WTC11 (cell line): ENCODE results near the gene CCDC50.

Experiments used
- ATF1 ChIP-seq: sonication (generic); formaldehyde crosslinking; IDR thresholded peaks from 2 replicates; pipeline ENCODE4 v1.8.1; 2023; ENCODE audit warnings: mild to moderate bottlenecking, moderate library complexity, missing genetic modification reagents
- CBFB ChIP-seq: sonication (generic); formaldehyde crosslinking; IDR thresholded peaks from 2 replicates; pipeline ENCODE4 v1.8.1; 2022; ENCODE audit warnings: mild to moderate bottlenecking, low read depth, missing genetic modification reagents
- ESRRA ChIP-seq: sonication (generic); formaldehyde crosslinking; IDR thresholded peaks from 2 replicates; pipeline ENCODE4 v1.8.1; 2022; ENCODE audit warnings: mild to moderate bottlenecking, missing genetic modification reagents, borderline replicate concordance
- MYBL2 ChIP-seq: sonication (generic); formaldehyde crosslinking; IDR thresholded peaks from 2 replicates; pipeline ENCODE4 v1.8.1; 2023; ENCODE audit warnings: mild to moderate bottlenecking, moderate library complexity, missing genetic modification reagents
- TCF7 ChIP-seq: sonication (generic); formaldehyde crosslinking; IDR thresholded peaks from 2 replicates; pipeline ENCODE4 v1.8.0; 2022; ENCODE audit warnings: mild to moderate bottlenecking, low read depth, missing genetic modification reagents, moderate library complexity
- ZBTB21 ChIP-seq: sonication (generic); formaldehyde crosslinking; IDR thresholded peaks from 2 replicates; pipeline ENCODE4 v1.8.1; 2023; ENCODE audit warnings: mild to moderate bottlenecking, missing genetic modification reagents, borderline replicate concordance
- ZNF317 ChIP-seq: sonication (generic); formaldehyde crosslinking; IDR thresholded peaks from 2 replicates; pipeline ENCODE4 v1.8.1; 2023; ENCODE audit warnings: low read depth, mild to moderate bottlenecking, moderate library complexity, missing genetic modification reagents, borderline replicate concordance
- TF ChIP-seq, protein P1 (sequence below): fragments of 200-600 bp; IDR thresholded peaks from 2 replicates; pipeline ENCODE4 v1.8.0; 2022; ENCODE audit warnings: antibody characterized with exemption
- TF ChIP-seq, protein P2 (sequence below): sonication (generic); formaldehyde crosslinking; conservative IDR thresholded peaks from 2 replicates; pipeline ENCODE4 v1.8.1; 2023; ENCODE audit warnings: mild to moderate bottlenecking, low read depth, missing genetic modification reagents, moderate library complexity
- TF ChIP-seq, protein P3 (sequence below): sonication (generic); formaldehyde crosslinking; IDR thresholded peaks from 2 replicates; pipeline ENCODE4 v1.8.0; 2022; ENCODE audit warnings: missing genetic modification reagents
- TF ChIP-seq, protein P4 (sequence below): fragments of 250-450 bp; sonication (Bioruptor Pico); IDR thresholded peaks from 2 replicates; pipeline ENCODE4 v1.8.0; 2021; ENCODE audit warnings: mild to moderate bottlenecking
- TF ChIP-seq, protein P5 (sequence below): fragments of 250-450 bp; sonication (Bioruptor Pico); IDR thresholded peaks from 2 replicates; pipeline ENCODE4 v2.1.2; 2022; ENCODE audit warnings: mild to moderate bottlenecking, moderate library complexity

DNA sequence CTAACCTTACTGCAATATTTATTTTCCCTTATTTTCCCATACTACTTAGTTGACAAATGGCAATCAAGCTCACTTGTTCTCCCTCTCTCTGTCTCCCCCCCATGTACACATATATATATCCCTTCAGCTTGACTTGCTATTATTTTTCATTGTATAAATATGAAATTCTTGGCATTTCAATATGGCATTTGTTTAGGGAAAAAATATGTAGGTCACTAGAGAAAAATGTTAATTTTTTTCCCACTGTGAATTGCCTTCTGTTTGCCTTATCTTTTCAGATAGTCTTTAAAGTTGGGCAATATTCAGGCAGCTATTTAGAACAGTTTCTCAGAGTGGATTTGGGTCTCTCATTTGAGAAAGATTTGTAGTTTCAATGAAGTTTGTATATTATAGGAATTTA, 64.0 kb downstream of the CCDC50 start:
- TF ChIP-seq CBFB (CRISPR knock-in tag) = no peak
- TF ChIP-seq, protein P1, sequence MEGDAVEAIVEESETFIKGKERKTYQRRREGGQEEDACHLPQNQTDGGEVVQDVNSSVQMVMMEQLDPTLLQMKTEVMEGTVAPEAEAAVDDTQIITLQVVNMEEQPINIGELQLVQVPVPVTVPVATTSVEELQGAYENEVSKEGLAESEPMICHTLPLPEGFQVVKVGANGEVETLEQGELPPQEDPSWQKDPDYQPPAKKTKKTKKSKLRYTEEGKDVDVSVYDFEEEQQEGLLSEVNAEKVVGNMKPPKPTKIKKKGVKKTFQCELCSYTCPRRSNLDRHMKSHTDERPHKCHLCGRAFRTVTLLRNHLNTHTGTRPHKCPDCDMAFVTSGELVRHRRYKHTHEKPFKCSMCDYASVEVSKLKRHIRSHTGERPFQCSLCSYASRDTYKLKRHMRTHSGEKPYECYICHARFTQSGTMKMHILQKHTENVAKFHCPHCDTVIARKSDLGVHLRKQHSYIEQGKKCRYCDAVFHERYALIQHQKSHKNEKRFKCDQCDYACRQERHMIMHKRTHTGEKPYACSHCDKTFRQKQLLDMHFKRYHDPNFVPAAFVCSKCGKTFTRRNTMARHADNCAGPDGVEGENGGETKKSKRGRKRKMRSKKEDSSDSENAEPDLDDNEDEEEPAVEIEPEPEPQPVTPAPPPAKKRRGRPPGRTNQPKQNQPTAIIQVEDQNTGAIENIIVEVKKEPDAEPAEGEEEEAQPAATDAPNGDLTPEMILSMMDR = no peak
- TF ChIP-seq, protein P2, sequence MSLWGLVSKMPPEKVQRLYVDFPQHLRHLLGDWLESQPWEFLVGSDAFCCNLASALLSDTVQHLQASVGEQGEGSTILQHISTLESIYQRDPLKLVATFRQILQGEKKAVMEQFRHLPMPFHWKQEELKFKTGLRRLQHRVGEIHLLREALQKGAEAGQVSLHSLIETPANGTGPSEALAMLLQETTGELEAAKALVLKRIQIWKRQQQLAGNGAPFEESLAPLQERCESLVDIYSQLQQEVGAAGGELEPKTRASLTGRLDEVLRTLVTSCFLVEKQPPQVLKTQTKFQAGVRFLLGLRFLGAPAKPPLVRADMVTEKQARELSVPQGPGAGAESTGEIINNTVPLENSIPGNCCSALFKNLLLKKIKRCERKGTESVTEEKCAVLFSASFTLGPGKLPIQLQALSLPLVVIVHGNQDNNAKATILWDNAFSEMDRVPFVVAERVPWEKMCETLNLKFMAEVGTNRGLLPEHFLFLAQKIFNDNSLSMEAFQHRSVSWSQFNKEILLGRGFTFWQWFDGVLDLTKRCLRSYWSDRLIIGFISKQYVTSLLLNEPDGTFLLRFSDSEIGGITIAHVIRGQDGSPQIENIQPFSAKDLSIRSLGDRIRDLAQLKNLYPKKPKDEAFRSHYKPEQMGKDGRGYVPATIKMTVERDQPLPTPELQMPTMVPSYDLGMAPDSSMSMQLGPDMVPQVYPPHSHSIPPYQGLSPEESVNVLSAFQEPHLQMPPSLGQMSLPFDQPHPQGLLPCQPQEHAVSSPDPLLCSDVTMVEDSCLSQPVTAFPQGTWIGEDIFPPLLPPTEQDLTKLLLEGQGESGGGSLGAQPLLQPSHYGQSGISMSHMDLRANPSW (CRISPR knock-in tag) = no peak
- TF ChIP-seq, protein P3, sequence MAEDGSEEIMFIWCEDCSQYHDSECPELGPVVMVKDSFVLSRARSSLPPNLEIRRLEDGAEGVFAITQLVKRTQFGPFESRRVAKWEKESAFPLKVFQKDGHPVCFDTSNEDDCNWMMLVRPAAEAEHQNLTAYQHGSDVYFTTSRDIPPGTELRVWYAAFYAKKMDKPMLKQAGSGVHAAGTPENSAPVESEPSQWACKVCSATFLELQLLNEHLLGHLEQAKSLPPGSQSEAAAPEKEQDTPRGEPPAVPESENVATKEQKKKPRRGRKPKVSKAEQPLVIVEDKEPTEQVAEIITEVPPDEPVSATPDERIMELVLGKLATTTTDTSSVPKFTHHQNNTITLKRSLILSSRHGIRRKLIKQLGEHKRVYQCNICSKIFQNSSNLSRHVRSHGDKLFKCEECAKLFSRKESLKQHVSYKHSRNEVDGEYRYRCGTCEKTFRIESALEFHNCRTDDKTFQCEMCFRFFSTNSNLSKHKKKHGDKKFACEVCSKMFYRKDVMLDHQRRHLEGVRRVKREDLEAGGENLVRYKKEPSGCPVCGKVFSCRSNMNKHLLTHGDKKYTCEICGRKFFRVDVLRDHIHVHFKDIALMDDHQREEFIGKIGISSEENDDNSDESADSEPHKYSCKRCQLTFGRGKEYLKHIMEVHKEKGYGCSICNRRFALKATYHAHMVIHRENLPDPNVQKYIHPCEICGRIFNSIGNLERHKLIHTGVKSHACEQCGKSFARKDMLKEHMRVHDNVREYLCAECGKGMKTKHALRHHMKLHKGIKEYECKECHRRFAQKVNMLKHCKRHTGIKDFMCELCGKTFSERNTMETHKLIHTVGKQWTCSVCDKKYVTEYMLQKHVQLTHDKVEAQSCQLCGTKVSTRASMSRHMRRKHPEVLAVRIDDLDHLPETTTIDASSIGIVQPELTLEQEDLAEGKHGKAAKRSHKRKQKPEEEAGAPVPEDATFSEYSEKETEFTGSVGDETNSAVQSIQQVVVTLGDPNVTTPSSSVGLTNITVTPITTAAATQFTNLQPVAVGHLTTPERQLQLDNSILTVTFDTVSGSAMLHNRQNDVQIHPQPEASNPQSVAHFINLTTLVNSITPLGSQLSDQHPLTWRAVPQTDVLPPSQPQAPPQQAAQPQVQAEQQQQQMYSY (CRISPR knock-in tag) = no peak
- TF ChIP-seq, protein P4, sequence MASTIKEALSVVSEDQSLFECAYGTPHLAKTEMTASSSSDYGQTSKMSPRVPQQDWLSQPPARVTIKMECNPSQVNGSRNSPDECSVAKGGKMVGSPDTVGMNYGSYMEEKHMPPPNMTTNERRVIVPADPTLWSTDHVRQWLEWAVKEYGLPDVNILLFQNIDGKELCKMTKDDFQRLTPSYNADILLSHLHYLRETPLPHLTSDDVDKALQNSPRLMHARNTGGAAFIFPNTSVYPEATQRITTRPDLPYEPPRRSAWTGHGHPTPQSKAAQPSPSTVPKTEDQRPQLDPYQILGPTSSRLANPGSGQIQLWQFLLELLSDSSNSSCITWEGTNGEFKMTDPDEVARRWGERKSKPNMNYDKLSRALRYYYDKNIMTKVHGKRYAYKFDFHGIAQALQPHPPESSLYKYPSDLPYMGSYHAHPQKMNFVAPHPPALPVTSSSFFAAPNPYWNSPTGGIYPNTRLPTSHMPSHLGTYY (CRISPR knock-in tag) = no peak
- no peak for TF ChIP-seq ZNF317
- TF ChIP-seq ZBTB21 (CRISPR knock-in tag) = no peak
- no peak for TF ChIP-seq MYBL2 (CRISPR knock-in tag)
- TF ChIP-seq, protein P5, sequence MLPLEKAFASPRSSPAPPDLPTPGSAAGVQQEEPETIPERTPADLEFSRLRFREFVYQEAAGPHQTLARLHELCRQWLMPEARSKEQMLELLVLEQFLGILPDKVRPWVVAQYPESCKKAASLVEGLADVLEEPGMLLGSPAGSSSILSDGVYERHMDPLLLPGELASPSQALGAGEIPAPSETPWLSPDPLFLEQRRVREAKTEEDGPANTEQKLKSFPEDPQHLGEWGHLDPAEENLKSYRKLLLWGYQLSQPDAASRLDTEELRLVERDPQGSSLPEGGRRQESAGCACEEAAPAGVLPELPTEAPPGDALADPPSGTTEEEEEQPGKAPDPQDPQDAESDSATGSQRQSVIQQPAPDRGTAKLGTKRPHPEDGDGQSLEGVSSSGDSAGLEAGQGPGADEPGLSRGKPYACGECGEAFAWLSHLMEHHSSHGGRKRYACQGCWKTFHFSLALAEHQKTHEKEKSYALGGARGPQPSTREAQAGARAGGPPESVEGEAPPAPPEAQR = no peak
- TF ChIP-seq ESRRA (CRISPR knock-in tag) = no peak
- TF ChIP-seq TCF7 (CRISPR knock-in tag) = no peak
- TF ChIP-seq ATF1 (CRISPR knock-in tag) = no peak
